CD14-positive monocyte (primary cell): Measurements from ENCODE around the gene CHI3L1. TPM values are rescaled to one million over a fixed set of nuclear protein-coding genes. Genes with fewer than 3 reads are reported as not detected.

Experiments
- DNase-seq, 3 donors: peaks; one replicate each; pipeline ENCODE4 v3.0.0-alpha.2; 2011 to 2022
- H2AFZ ChIP-seq: 2 replicates; pipeline ENCODE4 v1.6.0; 2012; ENCODE audit warnings: mild to moderate bottlenecking, low read depth, low read length, inconsistent platforms; ENCODE audit not compliant: insufficient read depth, poor library complexity, severe bottlenecking
- H3K27ac ChIP-seq, 2 donors: 1 replicate in 1 of 2; 2 replicates in 1 of 2; pipeline ENCODE4 v1.5.1; 2012 to 2013; ENCODE audit warnings: low read length in 2 of 2, control low read depth in 1 of 2, inconsistent platforms in 1 of 2, low read depth in 1 of 2, mild to moderate bottlenecking in 1 of 2
- H3K27me3 ChIP-seq, 2 donors: one replicate each; pipeline versions ENCODE4 v1.6.0 to v1.6.1; 2011 to 2013; ENCODE audit warnings: low read length in 2 of 2; ENCODE audit not compliant: control insufficient read depth in 2 of 2, insufficient read depth in 2 of 2
- H3K36me3 ChIP-seq, 2 donors: replicated peaks in 1 of 2; 1 replicate in 1 of 2; 2 replicates in 1 of 2; pipeline versions ENCODE4 v1.5.1 to v1.6.1; 2012 to 2013; ENCODE audit warnings: low read length in 2 of 2, control low read depth in 1 of 2, inconsistent platforms in 1 of 2, mild to moderate bottlenecking in 1 of 2; ENCODE audit not compliant: insufficient read depth in 2 of 2, control insufficient read depth in 1 of 2
- H3K4me1 ChIP-seq, 2 donors: 1 replicate in 1 of 2; 2 replicates in 1 of 2; pipeline versions ENCODE4 v1.5.1 to v1.6.1; 2012 to 2013; ENCODE audit warnings: low read length in 2 of 2, control low read depth in 1 of 2, inconsistent platforms in 1 of 2, mild to moderate bottlenecking in 1 of 2, moderate library complexity in 1 of 2; ENCODE audit not compliant: insufficient read depth in 2 of 2, control insufficient read depth in 1 of 2
- H3K4me2 ChIP-seq: replicated peaks from 2 replicates; pipeline ENCODE3; 2012; ENCODE audit warnings: low read length, moderate library complexity, mild to moderate bottlenecking; ENCODE audit not compliant: poor library complexity, severe bottlenecking; ENCODE audit errors: extremely low read depth
- H3K4me3 ChIP-seq, 3 experiments: fragments of 200-600 bp in 1 of 3; sonication (generic) in 1 of 3; replicated peaks in 1 of 3; 1 replicate in 2 of 3; 2 replicates in 1 of 3; pipeline ENCODE4 v1.5.1; 2011 to 2013; ENCODE audit warnings: low read length in 3 of 3, mild to moderate bottlenecking in 3 of 3, control low read depth in 2 of 3, low read depth in 2 of 3, inconsistent platforms in 1 of 3, moderate library complexity in 1 of 3
- H3K79me2 ChIP-seq: 2 replicates; pipeline ENCODE4 v1.6.0; 2012; ENCODE audit warnings: mild to moderate bottlenecking, control low read depth, inconsistent platforms, low read length, moderate library complexity; ENCODE audit not compliant: insufficient read depth
- H3K9ac ChIP-seq: 2 replicates; pipeline ENCODE4 v1.6.0; 2017; ENCODE audit warnings: low read length, mild to moderate bottlenecking; ENCODE audit not compliant: insufficient read depth, poor library complexity, severe bottlenecking
- H3K9me3 ChIP-seq, 2 donors: replicated peaks in 1 of 2; 1 replicate in 1 of 2; 2 replicates in 1 of 2; pipeline versions ENCODE4 v1.5.1 to v1.6.1; 2012 to 2013; ENCODE audit warnings: low read length in 2 of 2, control low read depth in 1 of 2; ENCODE audit not compliant: control insufficient read depth in 1 of 2, insufficient read depth in 1 of 2
- H4K20me1 ChIP-seq: 2 replicates; pipeline ENCODE4 v1.6.0; 2012; ENCODE audit warnings: mild to moderate bottlenecking, low read length, control low read depth, moderate library complexity; ENCODE audit not compliant: insufficient read depth
- H3K27ac Mint-ChIP-seq, 7 donors: one replicate each; pipeline ENCODE4 v1.8.0; 2020; ENCODE audit warnings: mild to moderate bottlenecking in 7 of 7, mixed read lengths in 7 of 7, moderate library complexity in 6 of 7, inconsistent platforms in 2 of 7
- H3K27me3 Mint-ChIP-seq, 3 donors: one replicate each; pipeline ENCODE4 v1.8.0; 2021 to 2022; ENCODE audit warnings: low read depth in 3 of 3, mild to moderate bottlenecking in 3 of 3, mixed read lengths in 3 of 3, moderate library complexity in 3 of 3, inconsistent platforms in 1 of 3
- H3K36me3 Mint-ChIP-seq, 2 donors: one replicate each; pipeline ENCODE4 v1.8.0; 2020; ENCODE audit warnings: mixed read lengths in 2 of 2, inconsistent platforms in 1 of 2, mild to moderate bottlenecking in 1 of 2
- H3K4me1 Mint-ChIP-seq: one replicate; pipeline ENCODE4 v1.8.0; 2020; ENCODE audit warnings: mild to moderate bottlenecking, mixed read lengths
- H3K4me3 Mint-ChIP-seq, 2 donors: one replicate each; pipeline ENCODE4 v1.8.0; 2020; ENCODE audit warnings: mild to moderate bottlenecking in 2 of 2, mixed read lengths in 2 of 2, moderate library complexity in 1 of 2
- H3K9me3 Mint-ChIP-seq, 7 donors: one replicate each; pipeline ENCODE4 v1.8.0; 2020 to 2022; ENCODE audit warnings: mixed read lengths in 7 of 7, mild to moderate bottlenecking in 6 of 7, moderate library complexity in 6 of 7, inconsistent platforms in 2 of 7
- WGBS: methylation state at CpG from one replicate; pipeline ENCODE4 v1.1.5; 2013; ENCODE audit warnings: missing lambda C conversion rate; ENCODE audit not compliant: insufficient coverage; 5-methylcytosine and 5-hydroxymethylcytosine counted together
- intact Hi-C, 2 donors: fragments of 100-400 bp; cut with micrococcal nuclease; formaldehyde crosslinking; loops; one replicate each; pipeline versions ENCODE4 v1.15.0 to v1.15.1; 2023
- polyA plus RNA-seq, 3 donors: library from polyadenylated mRNA; depleted of rRNA in 1 of 3; unstranded in 2 of 3; stranded (reverse) in 1 of 3; fragments of 300-500 nt in 2 of 3; fragments of >200 nt in 1 of 3; fragmentation: Illumina TruSeq in 2 of 3; gene quantifications; 1 replicate in 2 of 3; 2 replicates in 1 of 3; pipeline ENCODE4 v1.2.3, GENCODE V29; 2012 to 2021
- TF ChIP-seq, protein P1 (sequence below): fragments of 200-600 bp; IDR thresholded peaks from one replicate; pipeline ENCODE4 v1.8.0; 2022; ENCODE audit warnings: antibody characterized with exemption, mild to moderate bottlenecking

CHI3L1 gene
- polyA plus RNA-seq, 3 donors = 0.37 to 0.44 (median 0.43) TPM

DNA sequence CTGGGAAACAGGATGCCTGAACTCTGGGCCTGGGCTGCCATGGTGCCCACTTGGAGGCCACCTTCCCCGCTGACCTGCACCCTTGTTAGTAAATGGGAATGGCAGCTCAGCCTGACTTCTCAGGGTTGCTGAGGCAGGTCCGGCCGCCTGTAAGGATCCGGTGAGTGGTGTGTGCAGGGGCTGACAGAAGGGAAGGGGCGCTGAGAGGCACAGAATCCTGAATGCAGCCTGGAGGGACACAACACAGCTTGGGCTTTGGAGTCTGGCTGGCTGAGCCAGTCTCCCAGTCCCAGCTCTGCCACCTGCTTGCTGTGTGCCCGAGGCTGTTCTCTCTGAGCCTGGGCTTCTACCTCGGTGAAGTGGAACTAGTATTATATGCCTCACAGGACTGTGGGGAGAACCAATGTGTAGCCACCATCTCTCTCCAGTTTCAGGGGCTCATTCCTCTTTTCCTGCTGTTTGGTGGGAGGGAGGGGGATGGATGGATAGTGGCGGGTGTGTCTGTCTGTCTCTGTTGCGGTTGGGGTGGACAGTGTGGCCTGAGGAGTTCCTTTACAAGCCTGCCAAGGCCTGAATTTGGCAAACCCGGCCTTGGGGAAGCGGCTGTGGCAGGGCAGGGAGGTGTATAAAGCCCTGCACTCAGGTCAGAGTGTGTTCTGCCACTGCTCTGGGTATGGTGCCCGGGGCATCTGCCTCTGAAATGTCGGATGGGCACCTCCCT, 41.0 kb downstream of the CHI3L1 start:
- no peak overlapping the region for H3K4me2 ChIP-seq
- Mint-ChIP-seq H3K36me3 (no peaks in the 10 kb centered on the region), H3K4me1 (peaks cover 3% of the 10 kb centered on the region), H3K27me3 (peaks cover 8 to 20% (median 8%) of the 10 kb centered on the region in 3 donors), H3K9me3 (no peaks in the 10 kb centered on the region), H3K27ac (no peak overlapping the region), H3K4me3 (no peak overlapping the region)
- H2AFZ ChIP-seq = no peak overlapping the region
- peaks cover 0 to 8% of the 10 kb centered on the region in 2 donors for H3K27me3 ChIP-seq
- no peak for DNase-seq
- no peak overlapping the region for H3K27ac ChIP-seq
- H3K9ac ChIP-seq = no peak overlapping the region
- H4K20me1 ChIP-seq = no peaks in the 10 kb centered on the region
- TF ChIP-seq, protein P1, sequence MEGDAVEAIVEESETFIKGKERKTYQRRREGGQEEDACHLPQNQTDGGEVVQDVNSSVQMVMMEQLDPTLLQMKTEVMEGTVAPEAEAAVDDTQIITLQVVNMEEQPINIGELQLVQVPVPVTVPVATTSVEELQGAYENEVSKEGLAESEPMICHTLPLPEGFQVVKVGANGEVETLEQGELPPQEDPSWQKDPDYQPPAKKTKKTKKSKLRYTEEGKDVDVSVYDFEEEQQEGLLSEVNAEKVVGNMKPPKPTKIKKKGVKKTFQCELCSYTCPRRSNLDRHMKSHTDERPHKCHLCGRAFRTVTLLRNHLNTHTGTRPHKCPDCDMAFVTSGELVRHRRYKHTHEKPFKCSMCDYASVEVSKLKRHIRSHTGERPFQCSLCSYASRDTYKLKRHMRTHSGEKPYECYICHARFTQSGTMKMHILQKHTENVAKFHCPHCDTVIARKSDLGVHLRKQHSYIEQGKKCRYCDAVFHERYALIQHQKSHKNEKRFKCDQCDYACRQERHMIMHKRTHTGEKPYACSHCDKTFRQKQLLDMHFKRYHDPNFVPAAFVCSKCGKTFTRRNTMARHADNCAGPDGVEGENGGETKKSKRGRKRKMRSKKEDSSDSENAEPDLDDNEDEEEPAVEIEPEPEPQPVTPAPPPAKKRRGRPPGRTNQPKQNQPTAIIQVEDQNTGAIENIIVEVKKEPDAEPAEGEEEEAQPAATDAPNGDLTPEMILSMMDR = no peak
- intact Hi-C loops = no loop called here
- H3K36me3 ChIP-seq = no peaks in the 10 kb centered on the region
- H3K4me3 ChIP-seq = no peak overlapping the region
- no peaks in the 10 kb centered on the region for H3K79me2 ChIP-seq
- H3K9me3 ChIP-seq = peaks cover 0 to 2% of the 10 kb centered on the region in 2 donors
- no peaks in the 10 kb centered on the region for H3K4me1 ChIP-seq
- 79% methylated on average over 7 of the region's 13 CpGs for whole genome bisulfite sequencing

- Mint-ChIP-seq H3K9me3 (no peaks in the 10 kb centered on the region), H3K36me3 (no peaks in the 10 kb centered on the region), H3K4me3 (peak overlapping the region in 1 of 2 donors; percentile 36), H3K4me1 (peaks cover 3% of the 10 kb centered on the region), H3K27me3 (peaks cover under 1 to 14% (median 8%) of the 10 kb centered on the region in 3 donors), H3K27ac (no peak overlapping the region)
- 87% methylated on average over 6 of the region's 6 CpGs for WGBS
- intact Hi-C loops = no loop called here
- Histone ChIP-seq H3K36me3 (no peaks in the 10 kb centered on the region), H4K20me1 (no peaks in the 10 kb centered on the region), H2AFZ (no peak overlapping the region), H3K79me2 (no peaks in the 10 kb centered on the region), H3K4me3 (no peak overlapping the region), H3K4me1 (no peaks in the 10 kb centered on the region), H3K4me2 (no peak overlapping the region), H3K9me3 (peaks cover 0 to 2% of the 10 kb centered on the region in 2 donors), H3K27ac (no peak overlapping the region), H3K9ac (no peak overlapping the region), H3K27me3 (peaks cover 0 to 10% of the 10 kb centered on the region in 2 donors)
- no peak for DNase-seq
- TF ChIP-seq, protein P1 = no peak
These were observed 41.8 kb downstream of the CHI3L1 start for GRCh38 chr1:203144661-203145060.
